CD4-positive, alpha-beta memory T cell (primary cell): Measurements from ENCODE around the gene SPRED2. TPM values are rescaled to one million over a fixed set of nuclear protein-coding genes. Genes with fewer than 3 reads are reported as not detected.

Experiments
- CTCF ChIA-PET: fragments of 350-600 bp; sonication (Branson Sonifier 250); formaldehyde crosslinking; loops from one replicate; lab custom pipeline; 2021; ENCODE audit warnings: inconsistent platforms; ENCODE audit not compliant: partially characterized antibody; lab: Charles Lee
- POLR2A ChIA-PET: fragments of 350-600 bp; sonication (Branson Sonifier 250); formaldehyde crosslinking; loops from one replicate; lab custom pipeline; 2021; ENCODE audit not compliant: partially characterized antibody; lab: Charles Lee
- DNase-seq, 5 donors: peaks; one replicate each; pipeline versions ENCODE4 v3.0.0 to v3.0.0-alpha.2; 2020 to 2022; ENCODE audit warnings: mixed read lengths in 1 of 5
- H3K27ac ChIP-seq: one replicate; pipeline ENCODE4 v1.7.0; 2013; ENCODE audit warnings: low read depth, low read length
- H3K27me3 ChIP-seq: 2 replicates; pipeline ENCODE4 v1.7.0; 2013; ENCODE audit warnings: mild to moderate bottlenecking, low read length, moderate library complexity; ENCODE audit not compliant: insufficient read depth
- H3K36me3 ChIP-seq: 2 replicates; pipeline ENCODE4 v1.7.0; 2013; ENCODE audit warnings: mild to moderate bottlenecking, low read length, moderate library complexity; ENCODE audit not compliant: insufficient read depth
- H3K4me1 ChIP-seq: 2 replicates; pipeline ENCODE4 v1.7.0; 2013; ENCODE audit warnings: mild to moderate bottlenecking, low read length, moderate library complexity; ENCODE audit not compliant: insufficient read depth
- H3K4me3 ChIP-seq, 2 donors: one replicate each; pipeline ENCODE4 v1.7.0; 2013; ENCODE audit warnings: low read length in 2 of 2, mild to moderate bottlenecking in 1 of 2
- H3K9me3 ChIP-seq, 2 donors: one replicate each; pipeline ENCODE4 v1.7.0; 2013; ENCODE audit warnings: low read length in 2 of 2, control low read depth in 1 of 2; ENCODE audit not compliant: control insufficient read depth in 1 of 2
- H3K27ac Mint-ChIP-seq, 7 donors: one replicate each; pipeline ENCODE4 v1.8.0; 2020 to 2021; ENCODE audit warnings: mixed read lengths in 7 of 7, mild to moderate bottlenecking in 6 of 7, inconsistent platforms in 3 of 7, moderate library complexity in 3 of 7
- H3K27me3 Mint-ChIP-seq, 2 donors: one replicate each; pipeline ENCODE4 v1.8.0; 2020 to 2021; ENCODE audit warnings: mixed read lengths in 2 of 2
- H3K36me3 Mint-ChIP-seq, 2 donors: one replicate each; pipeline ENCODE4 v1.8.0; 2020 to 2021; ENCODE audit warnings: mixed read lengths in 2 of 2, inconsistent platforms in 1 of 2, mild to moderate bottlenecking in 1 of 2
- H3K4me1 Mint-ChIP-seq, 4 donors: one replicate each; pipeline ENCODE4 v1.8.0; 2020 to 2021; ENCODE audit warnings: mixed read lengths in 4 of 4, mild to moderate bottlenecking in 1 of 4
- H3K4me3 Mint-ChIP-seq, 8 donors: one replicate each; pipeline ENCODE4 v1.8.0; 2020 to 2021; ENCODE audit warnings: mixed read lengths in 8 of 8, mild to moderate bottlenecking in 7 of 8, moderate library complexity in 6 of 8, inconsistent platforms in 3 of 8
- H3K9me3 Mint-ChIP-seq, 8 donors: one replicate each; pipeline ENCODE4 v1.8.0; 2020 to 2021; ENCODE audit warnings: mixed read lengths in 8 of 8, mild to moderate bottlenecking in 5 of 8, inconsistent platforms in 3 of 8, moderate library complexity in 1 of 8
- intact Hi-C: fragments of 100-400 bp; cut with micrococcal nuclease; formaldehyde crosslinking; loops from one replicate; pipeline ENCODE4 v1.15.1; 2023
- polyA plus RNA-seq, 2 donors: library from polyadenylated mRNA; unstranded; fragments of 300-500 nt; fragmentation: Illumina TruSeq; gene quantifications; one replicate each; pipeline ENCODE4 v1.2.3, GENCODE V29; 2021
- total RNA-seq, 2 experiments: library from RNA; stranded (reverse); gene quantifications; one replicate each; pipeline ENCODE4 v1.2.3, GENCODE V29; 2021

The SPRED2 gene
- total and polyA plus RNA-seq, 4 experiments from 2014 or later, result 0.27 to 1.3 (median 0.62) TPM

- no peaks in the 10 kb centered on the region for H3K27me3 Mint-ChIP-seq
- H3K4me1 Mint-ChIP-seq, result peaks cover 2 to 10% (median 5%) of the 10 kb centered on the region in 4 donors
- H3K27me3 ChIP-seq, result no peaks in the 10 kb centered on the region
- H3K9me3 Mint-ChIP-seq, result no peaks in the 10 kb centered on the region
- POLR2A ChIA-PET, result no interaction called here
- H3K4me1 ChIP-seq, result no peaks in the 10 kb centered on the region
- no peak for DNase-seq
- intact Hi-C loops, result no loop called here
- CTCF ChIA-PET, result no interaction called here
- no peaks in the 10 kb centered on the region for H3K36me3 ChIP-seq
- no peak overlapping the region for H3K27ac ChIP-seq
- H3K9me3 ChIP-seq, result no peaks in the 10 kb centered on the region
- H3K4me3 Mint-ChIP-seq, result peak overlapping the region in 1 of 8 donors; percentile 8
- no peak overlapping the region for H3K4me3 ChIP-seq
- H3K36me3 Mint-ChIP-seq, result no peaks in the 10 kb centered on the region
- no peak overlapping the region for H3K27ac Mint-ChIP-seq
These were observed 29.4 kb downstream of the SPRED2 start for GRCh38 chr2:65402780-65403528.

GRCh38 chr2:65402323-65402722 is 30.1 kb downstream of the SPRED2 start:
- Mint-ChIP-seq H3K4me3 (no peak overlapping the region), H3K9me3 (no peaks in the 10 kb centered on the region), H3K27ac (no peak overlapping the region), H3K36me3 (no peaks in the 10 kb centered on the region), H3K4me1 (peaks cover 2 to 4% (median 3%) of the 10 kb centered on the region in 4 donors), H3K27me3 (no peaks in the 10 kb centered on the region)
- DNase-seq, result no peak
- no peaks in the 10 kb centered on the region for H3K4me1 ChIP-seq
- CTCF ChIA-PET, result no interaction called here
- no peaks in the 10 kb centered on the region for H3K36me3 ChIP-seq
- intact Hi-C loops, result no loop called here
- POLR2A ChIA-PET, result no interaction called here
- no peak overlapping the region for H3K27ac ChIP-seq
- no peaks in the 10 kb centered on the region for H3K27me3 ChIP-seq
- no peak overlapping the region for H3K4me3 ChIP-seq
- no peaks in the 10 kb centered on the region for H3K9me3 ChIP-seq

- intact Hi-C loops, result no loop called here
- H3K9me3 ChIP-seq, result no peaks in the 10 kb centered on the region
- Mint-ChIP-seq H3K27ac (no peak overlapping the region), H3K4me3 (no peak overlapping the region), H3K36me3 (no peaks in the 10 kb centered on the region), H3K27me3 (peaks cover 0 to 2% of the 10 kb centered on the region in 2 donors), H3K9me3 (no peaks in the 10 kb centered on the region), H3K4me1 (peaks cover 0 to 2% (median 0%) of the 10 kb centered on the region in 4 donors)
- no peak for DNase-seq
- H3K36me3 ChIP-seq, result no peaks in the 10 kb centered on the region
- H3K27ac ChIP-seq, result no peak overlapping the region
- H3K27me3 ChIP-seq, result no peaks in the 10 kb centered on the region
- ChIA-PET CTCF (interaction anchor here (0.9 kb wide), 1 partner anchor 21 kb away, joined by 3 read pairs; no protein-coding TSS in a partner anchor), POLR2A (no interaction called here)
- H3K4me1 ChIP-seq, result no peaks in the 10 kb centered on the region
- H3K4me3 ChIP-seq, result no peak overlapping the region
These were observed 35.3 kb downstream of the SPRED2 start for GRCh38 chr2:65397122-65397521.

GRCh38 chr2:65396348-65397026 is 35.9 kb downstream of the SPRED2 start:
- H3K36me3 ChIP-seq, result no peaks in the 10 kb centered on the region
- CTCF ChIA-PET, result interaction anchor here (0.5 kb wide), 1 partner anchor 106 kb away, joined by 3 read pairs; no protein-coding TSS in a partner anchor
- POLR2A ChIA-PET, result no interaction called here
- Mint-ChIP-seq H3K9me3 (no peaks in the 10 kb centered on the region), H3K27ac (no peak overlapping the region), H3K4me3 (no peak overlapping the region), H3K4me1 (peaks cover 0 to 2% (median 0%) of the 10 kb centered on the region in 4 donors), H3K27me3 (peaks cover 0 to 2% of the 10 kb centered on the region in 2 donors), H3K36me3 (no peaks in the 10 kb centered on the region)
- no peaks in the 10 kb centered on the region for H3K4me1 ChIP-seq
- H3K4me3 ChIP-seq, result no peak overlapping the region
- intact Hi-C loops, result no loop called here
- H3K9me3 ChIP-seq, result no peaks in the 10 kb centered on the region
- H3K27ac ChIP-seq, result no peak overlapping the region
- H3K27me3 ChIP-seq, result no peaks in the 10 kb centered on the region
- no peak for DNase-seq

GRCh38 chr2:65395621-65396347 is 36.6 kb downstream of the SPRED2 start:
- H3K4me3 Mint-ChIP-seq, result no peak overlapping the region
- Histone ChIP-seq H3K27ac (no peak overlapping the region), H3K36me3 (no peaks in the 10 kb centered on the region), H3K27me3 (no peaks in the 10 kb centered on the region), H3K4me3 (no peak overlapping the region), H3K4me1 (no peaks in the 10 kb centered on the region), H3K9me3 (no peaks in the 10 kb centered on the region)
- DNase-seq, result no peak
- H3K4me1 Mint-ChIP-seq, result peaks cover 0 to 2% (median 0%) of the 10 kb centered on the region in 4 donors
- H3K9me3 Mint-ChIP-seq, result no peaks in the 10 kb centered on the region
- ChIA-PET CTCF (interaction anchor here (0.5 kb wide), 1 partner anchor 105 kb away, joined by 3 read pairs; no protein-coding TSS in a partner anchor), POLR2A (no interaction called here)
- peaks cover 0 to 2% of the 10 kb centered on the region in 2 donors for H3K27me3 Mint-ChIP-seq
- no peak overlapping the region for H3K27ac Mint-ChIP-seq
- intact Hi-C loops, result no loop called here
- H3K36me3 Mint-ChIP-seq, result no peaks in the 10 kb centered on the region

- POLR2A ChIA-PET, result no interaction called here
- H3K9me3 ChIP-seq, result no peaks in the 10 kb centered on the region
- intact Hi-C loops, result no loop called here
- no peaks in the 10 kb centered on the region for H3K4me1 ChIP-seq
- Mint-ChIP-seq H3K36me3 (no peaks in the 10 kb centered on the region), H3K9me3 (no peaks in the 10 kb centered on the region), H3K4me1 (peaks cover 0 to 4% (median 2%) of the 10 kb centered on the region in 4 donors), H3K4me3 (no peak overlapping the region), H3K27ac (no peak overlapping the region), H3K27me3 (peaks cover 0 to 2% of the 10 kb centered on the region in 2 donors)
- H3K27ac ChIP-seq, result no peak overlapping the region
- CTCF ChIA-PET, result no interaction called here
- no peaks in the 10 kb centered on the region for H3K36me3 ChIP-seq
- H3K4me3 ChIP-seq, result no peak overlapping the region
- DNase-seq, result no peak
- H3K27me3 ChIP-seq, result no peaks in the 10 kb centered on the region
These were observed 38.5 kb downstream of the SPRED2 start for GRCh38 chr2:65393743-65394422.
